K562 (cell line): ENCODE data around the gene RAD50. TPM values are rescaled to one million over a fixed set of nuclear protein-coding genes. Genes with fewer than 3 reads are reported as not detected.
A peak's percentile ranks its signal among the peaks of the same experiment; 100 is the strongest.

Experiments used
- CBX3 ChIP-seq, 2 experiments: IDR thresholded peaks; 1 replicate in 1 of 2; 2 replicates in 1 of 2; pipeline ENCODE4 v1.6.1; 2012; ENCODE audit warnings: inconsistent platforms in 2 of 2, low read length in 2 of 2, borderline replicate concordance in 1 of 2, control low read depth in 1 of 2
- CREB1 ChIP-seq, 2 experiments: sonication (generic) in 1 of 2; formaldehyde crosslinking in 1 of 2; IDR thresholded peaks; 2 replicates each; pipeline versions ENCODE4 v1.6.1 to v1.8.0; 2012 to 2022; ENCODE audit warnings: inconsistent platforms in 1 of 2, mild to moderate bottlenecking in 1 of 2, missing genetic modification reagents in 1 of 2, moderate library complexity in 1 of 2
- ETV1 ChIP-seq: fragments of 450-650 bp; conservative IDR thresholded peaks from 2 replicates; pipeline ENCODE4 v1.6.1; 2016; ENCODE audit warnings: missing genetic modification characterization, control low read depth, low read depth, missing compliant biosample characterization
- FOXA3 ChIP-seq, 2 experiments: fragments of 450-650 bp in 1 of 2; sonication (generic) in 1 of 2; formaldehyde crosslinking; IDR thresholded peaks in 1 of 2; conservative IDR thresholded peaks in 1 of 2; 2 replicates each; pipeline versions ENCODE4 v1.4.0 to v1.8.0; 2020 to 2022; ENCODE audit warnings: mild to moderate bottlenecking in 2 of 2, missing genetic modification reagents in 1 of 2
- GABPB1 ChIP-seq: sonication (generic); formaldehyde crosslinking; IDR thresholded peaks from 2 replicates; pipeline ENCODE4 v1.8.0; 2022; ENCODE audit warnings: mild to moderate bottlenecking, missing genetic modification reagents
- HBP1 ChIP-seq: fragments of 450-650 bp; formaldehyde crosslinking; IDR thresholded peaks from 2 replicates; pipeline ENCODE4 v1.4.0; 2022; ENCODE audit warnings: missing genetic modification characterization
- HEY1 ChIP-seq: fragments of 250-450 bp; sonication (Bioruptor Pico); IDR thresholded peaks from 2 replicates; pipeline ENCODE4 v1.5.0; 2020; ENCODE audit warnings: mild to moderate bottlenecking, moderate library complexity, borderline replicate concordance
- MXD1 ChIP-seq: fragments of 250-450 bp; sonication (Bioruptor Pico); IDR thresholded peaks from 2 replicates; pipeline ENCODE4 v1.8.0; 2021; ENCODE audit warnings: borderline replicate concordance, mild to moderate bottlenecking, moderate library complexity; ENCODE audit not compliant: poor library complexity, severe bottlenecking
- NCOA4 ChIP-seq: fragments of 450-650 bp; IDR thresholded peaks from 2 replicates; pipeline ENCODE4 v1.6.1; 2018; ENCODE audit warnings: mild to moderate bottlenecking; ENCODE audit not compliant: partially characterized antibody
- NFIC ChIP-seq: fragments of 450-650 bp; IDR thresholded peaks from 2 replicates; pipeline ENCODE4 v1.6.1; 2017; ENCODE audit warnings: mild to moderate bottlenecking, inconsistent platforms
- NR4A1 ChIP-seq, 2 experiments: fragments of 250-450 bp in 1 of 2; fragments of 450-650 bp in 1 of 2; sonication (Bioruptor Pico) in 1 of 2; IDR thresholded peaks; 2 replicates each; pipeline versions ENCODE4 v1.4.0 to v1.6.1; 2016 to 2020; ENCODE audit warnings: mild to moderate bottlenecking in 2 of 2, missing compliant biosample characterization in 1 of 2, missing genetic modification characterization in 1 of 2, moderate library complexity in 1 of 2
- POLR2AphosphoS2 ChIP-seq: IDR thresholded peaks from 2 replicates; pipeline ENCODE4 v1.6.1; 2012; ENCODE audit warnings: low read length, improper control_type of control experiment
- PPARD ChIP-seq: fragments of 250-450 bp; sonication (Bioruptor Pico); IDR thresholded peaks from 2 replicates; pipeline ENCODE4 v1.8.0; 2022; ENCODE audit warnings: inconsistent platforms, mild to moderate bottlenecking, moderate library complexity
- SMAD4 ChIP-seq: fragments of 250-450 bp; sonication (Bioruptor Pico); conservative IDR thresholded peaks from 2 replicates; pipeline ENCODE4 v1.8.0; 2021; ENCODE audit warnings: inconsistent platforms, mild to moderate bottlenecking, moderate library complexity
- SMARCA5 ChIP-seq: fragments of 450-650 bp; IDR thresholded peaks from 2 replicates; pipeline ENCODE4 v1.6.1; 2016
- TEAD1 ChIP-seq, 2 experiments: fragments of 450-650 bp in 1 of 2; sonication (generic) in 1 of 2; formaldehyde crosslinking; IDR thresholded peaks; 2 replicates each; pipeline versions ENCODE4 v1.4.0 to v1.8.0; 2020 to 2022; ENCODE audit warnings: mild to moderate bottlenecking in 2 of 2, missing genetic modification reagents in 1 of 2
- TRIM28 ChIP-seq: fragments of 450-650 bp; IDR thresholded peaks from 2 replicates; pipeline ENCODE4 v1.6.1; 2017
- ZBTB9 ChIP-seq: fragments of 450-650 bp; formaldehyde crosslinking; IDR thresholded peaks from 2 replicates; pipeline ENCODE4 v1.4.0; 2020; ENCODE audit warnings: mild to moderate bottlenecking, moderate library complexity
- polyA plus RNA-seq, 8 experiments: library from polyadenylated mRNA; depleted of rRNA in 4 of 8; stranded (reverse) in 5 of 8; unstranded in 3 of 8; fragments of >200 nt; fragmentation: Nextera tagmentation in 2 of 8; fragmentation: Illumina TruSeq in 1 of 8; extraction: Ambion mirVana in 2 of 8; extraction: Trizol in 1 of 8; gene quantifications; 2 replicates each; pipeline versions ENCODE4 v1.2.1 to v1.2.3, GENCODE V29; 2011 to 2014; ENCODE audit warnings: inconsistent platforms in 1 of 8, missing spikeins in 1 of 8
- total RNA-seq, 7 experiments: library from RNA; depleted of rRNA in 6 of 7; stranded (reverse); fragments of >200 nt in 6 of 7; fragmentation: Illumina TruSeq in 2 of 7; extraction: Trizol in 2 of 7; gene quantifications; 2 replicates each; pipeline versions ENCODE4 v1.2.1 to v1.2.3, GENCODE V29; 2011 to 2021; ENCODE audit warnings: low replicate concordance in 1 of 7

The RAD50 gene
- total and polyA plus RNA-seq, 9 of the 15 experiments (the other 6 are each of a cell fraction or from before 2014, with no cell fraction given) = 15.3 to 74.2 (median 44.1) TPM

- peak in 1 of 2 experiments; percentile 71; a peak in 1 of 4 replicates for TF ChIP-seq TEAD1 (CRISPR knock-in tag; IDR thresholded peaks at IDR 0.05)
- no peak for TF ChIP-seq HEY1 (CRISPR knock-in tag)
- TF ChIP-seq ETV1 = peak; percentile 18; the same call in 1 of the 2 replicates
- TF ChIP-seq NR4A1 (CRISPR knock-in tag; IDR thresholded peaks at IDR 0.05) = no peak
- peak; percentile 61 for TF ChIP-seq NR4A1 (tag; IDR thresholded peaks at IDR 0.05)
- TF ChIP-seq CBX3 (IDR thresholded peaks at IDR 0.05; ENCODE audit: borderline replicate concordance in 1 of 2, low read length in 2 of 2) = no peak
- TF ChIP-seq NFIC = peak; percentile 40
- TF ChIP-seq FOXA3 (CRISPR knock-in tag; conservative IDR thresholded peaks at IDR 0.05 in 1 of 2, IDR thresholded peaks at IDR 0.05 in 1 of 2) = peak in 1 of 2 experiments; percentile 54; a peak in 1 of 4 replicates
- TF ChIP-seq HBP1 (CRISPR knock-in tag) = no peak
- no peak for TF ChIP-seq NCOA4
- TF ChIP-seq CREB1 (IDR thresholded peaks at IDR 0.05) = no peak
- no peak for TF ChIP-seq CREB1 (CRISPR knock-in tag; IDR thresholded peaks at IDR 0.05)
- peak; percentile 15 for TF ChIP-seq MXD1 (CRISPR knock-in tag)
- TF ChIP-seq ZBTB9 (CRISPR knock-in tag) = peak; percentile 65; the same call in 1 of the 2 replicates
- TF ChIP-seq PPARD (CRISPR knock-in tag) = no peak
- TF ChIP-seq SMARCA5 = no peak
- peak; percentile 1; the same call in 1 of the 2 replicates for TF ChIP-seq SMAD4
- no peak for TF ChIP-seq POLR2AphosphoS2
- TF ChIP-seq TRIM28 = no peak
- TF ChIP-seq GABPB1 (CRISPR knock-in tag) = 0 out of 2 replicates have a peak, but pooled peaks have one; percentile 27
Measured at GRCh38 chr5:132662925-132663770, 106.4 kb downstream of the RAD50 start (continued).
